GM19099 (cell line): Measurements from ENCODE around the gene CCDC187.

ENCODE experiments used
- POLR2A ChIP-seq: IDR thresholded peaks from 3 replicates; pipeline ENCODE4 v1.6.1; 2011; ENCODE audit warnings: low read depth; ENCODE audit not compliant: insufficient read length; ENCODE audit errors: extremely low read depth

CCDC187 gene

GRCh38 chr9:136312009-136312375 is 8.1 kb upstream of the CCDC187 start:
- no peak for TF ChIP-seq POLR2A

GRCh38 chr9:136311051-136312008 is 7.4 kb upstream of the CCDC187 start:
- no peak for TF ChIP-seq POLR2A

DNA sequence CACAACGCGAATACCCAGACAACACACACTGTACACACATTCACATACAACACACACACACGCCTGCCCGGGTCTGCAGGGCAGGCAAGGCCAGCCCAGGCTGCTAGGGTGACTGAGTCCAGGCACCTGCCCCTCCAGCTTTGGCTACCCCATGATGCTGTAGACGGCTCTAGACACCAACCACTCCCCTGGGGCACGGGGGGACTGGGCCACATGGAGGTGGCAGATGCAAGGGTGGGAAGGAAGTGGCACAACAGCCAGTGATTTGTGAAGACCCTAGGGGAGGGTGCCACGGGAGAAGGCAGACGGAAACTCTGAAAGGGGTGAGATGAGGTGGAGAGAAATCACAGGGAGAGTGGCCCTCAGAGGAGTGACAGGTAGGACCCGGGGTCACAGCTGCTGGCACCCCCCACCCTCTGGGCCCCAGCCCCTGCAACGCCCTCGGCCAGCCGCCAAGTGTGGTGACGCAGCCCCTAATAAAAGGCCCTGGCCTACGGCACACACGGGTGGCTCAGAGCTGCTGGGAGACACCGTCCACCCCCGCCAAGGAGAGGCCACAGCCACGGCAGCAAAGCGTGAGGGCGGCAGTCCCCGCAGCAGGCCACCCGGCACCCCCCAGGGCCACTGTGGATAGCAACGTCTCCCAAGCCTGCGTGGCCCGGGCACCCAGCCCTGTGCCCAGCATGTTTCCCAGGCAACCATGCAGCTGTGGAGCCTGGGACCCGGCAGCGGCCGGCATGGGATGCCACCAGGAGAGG is 6.6 kb upstream of the CCDC187 start:
- no peak for TF ChIP-seq POLR2A

GRCh38 chr9:136309806-136310220 is 5.9 kb upstream of the CCDC187 start:
- TF ChIP-seq POLR2A = no peak

GRCh38 chr9:136309101-136309801 is 5.4 kb upstream of the CCDC187 start:
- TF ChIP-seq POLR2A = no peak

- TF ChIP-seq POLR2A = no peak
Observed at GRCh38 chr9:136308702-136309053, 4.8 kb upstream of the CCDC187 start.

DNA sequence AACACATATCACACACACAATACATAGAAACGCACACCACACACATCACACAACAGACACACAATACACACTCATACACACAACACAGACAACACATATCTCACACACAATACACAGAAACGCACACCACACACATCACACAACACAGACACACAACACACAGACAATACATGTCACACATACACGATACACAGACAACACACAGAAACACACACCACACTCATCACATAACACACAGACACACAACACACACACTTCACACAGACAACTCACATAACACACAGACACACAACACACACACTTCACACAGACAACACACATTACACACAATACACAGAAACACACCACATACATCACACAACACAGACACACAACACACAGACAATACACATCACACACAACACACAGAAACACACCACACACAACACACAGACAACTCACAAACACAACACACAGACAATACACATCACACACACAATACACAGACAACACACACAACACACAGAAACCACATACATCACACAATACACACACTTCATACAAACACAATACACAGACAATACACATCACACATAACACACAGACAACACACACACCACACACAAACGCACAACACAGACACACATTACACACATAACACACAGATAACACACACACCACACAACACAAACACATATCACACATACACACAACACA is 4.3 kb upstream of the CCDC187 start:
- no peak for TF ChIP-seq POLR2A

DNA sequence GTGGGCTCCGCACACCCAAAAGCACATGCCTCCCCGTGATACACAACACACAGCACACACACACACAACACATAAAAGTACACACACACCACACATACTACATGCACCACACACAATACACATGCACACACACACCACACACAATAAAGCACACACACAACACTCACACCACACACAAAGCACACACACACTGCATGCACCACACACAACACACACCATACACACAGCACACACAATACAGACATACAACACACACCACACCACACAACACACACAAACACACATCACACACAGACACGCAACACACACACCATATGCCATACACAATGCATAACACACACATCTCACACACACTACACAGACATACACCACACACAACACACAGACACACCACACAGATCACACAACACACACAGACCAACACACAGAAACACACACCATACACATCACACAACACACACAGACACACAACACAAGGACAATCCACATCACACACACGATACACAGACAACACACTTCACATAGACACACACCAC is 3.4 kb upstream of the CCDC187 start:
- TF ChIP-seq POLR2A = no peak

DNA sequence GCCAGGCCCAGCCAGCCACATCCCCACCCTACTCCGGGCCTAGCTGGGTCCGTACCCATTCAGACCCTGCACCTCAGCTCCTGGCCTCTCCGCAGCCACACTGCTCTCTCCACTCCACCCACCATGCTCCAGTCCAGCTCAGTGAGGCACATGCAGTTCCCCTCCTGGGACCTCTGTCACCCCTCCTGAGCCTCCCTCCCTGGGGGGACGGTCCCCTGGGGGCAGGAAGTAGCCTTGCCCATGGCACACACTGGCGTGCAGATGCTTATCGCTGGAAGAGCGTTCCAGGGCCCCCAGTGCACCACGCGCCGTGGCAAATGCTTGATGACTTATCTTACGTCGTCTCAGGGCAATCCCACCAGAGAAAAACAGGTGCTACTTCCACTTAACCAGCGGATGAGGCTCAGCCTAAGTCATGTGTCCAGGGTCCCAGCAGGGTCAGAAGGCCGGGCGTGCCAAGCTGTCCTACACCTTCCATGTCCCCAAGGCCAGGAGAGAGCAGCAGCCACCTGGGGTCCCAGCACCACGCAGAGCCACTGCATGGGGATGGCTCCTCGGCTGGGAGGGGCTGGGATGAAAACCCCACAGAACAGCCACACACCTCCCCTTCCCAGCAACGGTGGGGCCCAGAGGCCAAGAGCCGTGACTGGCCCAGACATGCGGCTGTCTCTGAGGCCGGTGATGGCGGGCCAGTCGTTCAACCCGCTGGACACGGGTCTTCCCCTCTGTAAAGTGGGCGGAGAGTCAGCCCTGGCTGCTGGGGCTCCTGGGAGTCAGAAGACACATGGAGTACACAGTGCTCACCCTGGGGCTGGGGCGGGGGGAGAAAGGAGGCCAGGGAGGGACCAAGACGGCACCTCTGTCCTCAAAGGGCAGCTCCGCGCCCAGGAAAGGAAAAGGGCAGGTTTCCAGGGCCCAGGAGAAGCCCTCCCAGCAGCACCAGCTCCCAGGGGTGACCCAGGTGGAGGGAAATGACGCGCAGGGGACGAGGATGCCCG is 2.6 kb upstream of the CCDC187 start:
- no peak for TF ChIP-seq POLR2A

- no peak for TF ChIP-seq POLR2A
Observed at GRCh38 chr9:136305804-136306203, 1.9 kb upstream of the CCDC187 start.

DNA sequence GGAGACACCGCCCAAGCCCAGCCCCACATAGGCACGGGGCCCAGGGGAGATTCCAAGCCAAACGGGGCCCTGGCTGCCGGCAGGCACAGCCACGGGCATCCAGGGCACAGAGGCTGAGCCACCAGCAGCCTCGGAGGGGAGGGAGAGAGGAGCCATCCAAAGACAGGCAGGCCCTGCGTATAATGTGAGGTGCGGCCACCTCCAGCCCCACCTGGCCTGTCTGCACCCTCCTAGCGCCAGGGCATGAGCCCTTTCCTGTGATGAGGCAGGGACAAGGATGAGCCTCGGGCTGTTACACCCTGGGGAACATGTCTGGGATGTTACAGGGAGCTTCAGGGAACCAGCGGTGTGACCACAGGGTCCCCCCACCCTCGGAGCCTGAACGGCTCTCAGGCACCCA is 1.1 kb upstream of the CCDC187 start:
- TF ChIP-seq POLR2A = no peak

- no peak for TF ChIP-seq POLR2A
Observed at GRCh38 chr9:136304456-136304855, 562 bp upstream of the CCDC187 start.

DNA sequence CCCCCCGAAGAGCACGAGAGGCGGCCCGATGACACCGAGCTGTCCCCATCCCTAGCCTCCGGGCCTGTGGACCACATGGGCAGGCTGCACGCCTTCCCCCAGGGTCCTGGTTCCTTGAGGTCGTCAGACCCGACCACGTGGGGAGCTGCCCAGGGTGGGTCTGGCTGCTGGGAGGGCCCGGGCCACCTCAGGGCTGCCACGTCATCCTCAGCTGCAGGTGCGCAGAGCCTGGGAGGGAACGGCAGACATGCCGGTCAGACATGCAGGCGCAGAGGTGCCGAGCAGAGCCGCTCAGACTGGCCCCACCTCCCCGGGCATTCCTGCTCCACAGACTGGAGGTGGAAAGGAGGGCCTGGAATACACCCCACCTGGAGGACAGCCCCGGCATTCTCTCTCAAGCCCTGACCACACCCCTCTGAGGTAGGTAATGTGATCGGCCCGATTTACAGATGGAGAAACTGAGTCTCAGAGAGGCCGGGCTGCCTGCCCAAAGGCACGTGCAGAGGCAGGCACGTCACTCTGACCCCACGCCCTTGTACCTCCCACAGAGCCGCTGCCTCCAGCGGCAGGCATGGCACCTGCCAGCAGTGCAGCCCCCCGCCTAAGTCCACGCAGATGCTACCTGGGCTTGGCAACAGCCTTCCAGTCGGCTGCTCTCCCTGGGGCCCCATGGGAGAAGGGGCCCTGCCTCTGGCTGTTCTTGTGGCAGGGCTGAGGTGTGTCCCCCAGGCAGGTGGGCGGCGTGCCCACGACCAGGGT is 649 bp downstream of the CCDC187 start:
- no peak for TF ChIP-seq POLR2A
